NB4 (cell line): ENCODE results near the gene MADD.
"Not testable (repeated sequence)": the region's sequence is repeated elsewhere in the genome, so short reads cannot be mapped to it uniquely, and the experiment has no call there.

Source experiments
- CTCF ChIP-seq: IDR thresholded peaks from one replicate; pipeline ENCODE4 v1.5.1; 2012; ENCODE audit warnings: low read depth, low read length
- MYC ChIP-seq: IDR thresholded peaks from 2 replicates; pipeline ENCODE4 v1.6.1; 2011; ENCODE audit warnings: low read depth, low read length
- POLR2A ChIP-seq: IDR thresholded peaks from 2 replicates; pipeline ENCODE4 v1.6.1; 2011; ENCODE audit warnings: mild to moderate bottlenecking; ENCODE audit not compliant: insufficient read length; ENCODE audit errors: extremely low read depth

GRCh38 chr11:47316501-47316900 lies 46.6 kb downstream of the MADD start:
- TF ChIP-seq POLR2A, CTCF, MYC: not testable (repeated sequence)
